ENCODE results near the gene KIAA0753. TPM values are rescaled to one million over a fixed set of nuclear protein-coding genes. Genes with fewer than 3 reads are reported as not detected.

KIAA0753 gene
- total and polyA plus RNA-seq, 9 of the 15 experiments (the other 6 are each of a cell fraction or from before 2014, with no cell fraction given): 2.0 to 9.0 (median 6.9) TPM

GRCh38 chr17:6640536-6641246, at the start of gene KIAA0753, which contains the start of gene TXNDC17 (continued):
- TF ChIP-seq MGA (IDR thresholded peaks at IDR 0.05): peak; percentile 58
- TF ChIP-seq ZNF445 (CRISPR knock-in tag; IDR thresholded peaks at IDR 0.05; ENCODE audit: low read depth): no peak
- TF ChIP-seq MLX (CRISPR knock-in tag; conservative IDR thresholded peaks at IDR 0.05): no peak
- no peak for TF ChIP-seq BHLHE40 (IDR thresholded peaks at IDR 0.05; ENCODE audit: low read length)
- no peak for TF ChIP-seq SFPQ (IDR thresholded peaks at IDR 0.05; ENCODE audit: low read depth, low read length)
- TF ChIP-seq NR4A1 (CRISPR knock-in tag; IDR thresholded peaks at IDR 0.05): no peak
- no peak for TF ChIP-seq NR4A1 (tag; IDR thresholded peaks at IDR 0.05)
- TF ChIP-seq NONO (IDR thresholded peaks at IDR 0.05; ENCODE audit: low read depth in 2 of 2, low read length in 1 of 2): no peak
- TF ChIP-seq ZBTB7A (IDR thresholded peaks at IDR 0.05; ENCODE audit: borderline replicate concordance, control insufficient read depth, low read depth, low read length): 0 out of 2 replicates have a peak, but pooled peaks have one; percentile 30
- no peak for TF ChIP-seq SAFB (IDR thresholded peaks at IDR 0.05; ENCODE audit: borderline replicate concordance, low read depth, low read length)
- TF ChIP-seq YY1 (IDR thresholded peaks at IDR 0.05; ENCODE audit: borderline replicate concordance in 1 of 3, control insufficient read depth in 1 of 3, extremely low read depth in 1 of 3, insufficient read depth in 3 of 3, insufficient read length in 1 of 3, insufficient replicate concordance in 2 of 3, low read depth in 1 of 3, low read length in 2 of 3): peak in 2 of 3 experiments; percentile 25 to 40

Data from K562 (cell line).